ENCODE results near the gene MATN1.

The MATN1 gene

GRCh38 chr1:30665216-30666010, 58.0 kb downstream of the MATN1 start:
- H3K4me3 ChIP-seq (ENCODE audit: low read depth in 1 of 5, low read length in 5 of 5): no peak overlapping the region
- peaks cover 0 to 1% (median 0%) of the 10 kb centered on the region in 5 donors for H3K27me3 ChIP-seq (ENCODE audit: control insufficient read depth in 5 of 5, insufficient read depth in 4 of 5, low read length in 5 of 5)
- H3K27ac ChIP-seq (ENCODE audit: low read depth, low read length): no peak overlapping the region
- no peaks in the 10 kb centered on the region for H3K36me3 ChIP-seq (ENCODE audit: control insufficient read depth in 5 of 5, insufficient read depth in 5 of 5, low read length in 5 of 5)
- peaks cover 0 to under 1% (median 0%) of the 10 kb centered on the region in 5 donors for H3K4me1 ChIP-seq (ENCODE audit: control insufficient read depth in 5 of 5, insufficient read depth in 5 of 5, low read length in 5 of 5)
- no peak overlapping the region for H3K9ac ChIP-seq (ENCODE audit: low read length in 5 of 5)
- no peaks in the 10 kb centered on the region for H3K9me3 ChIP-seq (ENCODE audit: control insufficient read depth in 5 of 5, low read length in 5 of 5)

GRCh38 chr1:30664103-30664755, 59.2 kb downstream of the MATN1 start:
- Histone ChIP-seq H3K36me3 (ENCODE audit: control insufficient read depth in 5 of 5, insufficient read depth in 5 of 5, low read length in 5 of 5) (no peaks in the 10 kb centered on the region), H3K9me3 (ENCODE audit: control insufficient read depth in 5 of 5, low read length in 5 of 5) (no peaks in the 10 kb centered on the region), H3K4me1 (ENCODE audit: control insufficient read depth in 5 of 5, insufficient read depth in 5 of 5, low read length in 5 of 5) (no peaks in the 10 kb centered on the region), H3K27me3 (ENCODE audit: control insufficient read depth in 5 of 5, insufficient read depth in 4 of 5, low read length in 5 of 5) (peaks cover 0 to 5% (median 0%) of the 10 kb centered on the region in 5 donors), H3K27ac (ENCODE audit: low read depth, low read length) (no peak overlapping the region), H3K9ac (ENCODE audit: low read length in 5 of 5) (no peak overlapping the region), H3K4me3 (ENCODE audit: low read depth in 1 of 5, low read length in 5 of 5) (no peak overlapping the region)

- H3K9me3 ChIP-seq (ENCODE audit: control insufficient read depth in 5 of 5, low read length in 5 of 5): no peaks in the 10 kb centered on the region
- peaks cover 0 to 5% (median 0%) of the 10 kb centered on the region in 5 donors for H3K27me3 ChIP-seq (ENCODE audit: control insufficient read depth in 5 of 5, insufficient read depth in 4 of 5, low read length in 5 of 5)
- no peak overlapping the region for H3K27ac ChIP-seq (ENCODE audit: low read depth, low read length)
- no peaks in the 10 kb centered on the region for H3K36me3 ChIP-seq (ENCODE audit: control insufficient read depth in 5 of 5, insufficient read depth in 5 of 5, low read length in 5 of 5)
- H3K4me1 ChIP-seq (ENCODE audit: control insufficient read depth in 5 of 5, insufficient read depth in 5 of 5, low read length in 5 of 5): no peaks in the 10 kb centered on the region
- no peak overlapping the region for H3K9ac ChIP-seq (ENCODE audit: low read length in 5 of 5)
- no peak overlapping the region for H3K4me3 ChIP-seq (ENCODE audit: low read depth in 1 of 5, low read length in 5 of 5)
Measured at GRCh38 chr1:30663596-30664091, 59.7 kb downstream of the MATN1 start.

GRCh38 chr1:30662291-30662840, 61.0 kb downstream of the MATN1 start:
- H3K4me1 ChIP-seq (ENCODE audit: control insufficient read depth in 5 of 5, insufficient read depth in 5 of 5, low read length in 5 of 5): no peaks in the 10 kb centered on the region
- no peak overlapping the region for H3K4me3 ChIP-seq (ENCODE audit: low read depth in 1 of 5, low read length in 5 of 5)
- no peaks in the 10 kb centered on the region for H3K9me3 ChIP-seq (ENCODE audit: control insufficient read depth in 5 of 5, low read length in 5 of 5)
- peaks cover 3 to 13% (median 6%) of the 10 kb centered on the region in 5 donors for H3K27me3 ChIP-seq (ENCODE audit: control insufficient read depth in 5 of 5, insufficient read depth in 4 of 5, low read length in 5 of 5)
- no peak overlapping the region for H3K9ac ChIP-seq (ENCODE audit: low read length in 5 of 5)
- H3K36me3 ChIP-seq (ENCODE audit: control insufficient read depth in 5 of 5, insufficient read depth in 5 of 5, low read length in 5 of 5): no peaks in the 10 kb centered on the region
- no peak overlapping the region for H3K27ac ChIP-seq (ENCODE audit: low read depth, low read length)

GRCh38 chr1:30661311-30661710, 62.1 kb downstream of the MATN1 start:
- H3K4me1 ChIP-seq (ENCODE audit: control insufficient read depth in 5 of 5, insufficient read depth in 5 of 5, low read length in 5 of 5): no peaks in the 10 kb centered on the region
- H3K27ac ChIP-seq (ENCODE audit: low read depth, low read length): no peak overlapping the region
- H3K36me3 ChIP-seq (ENCODE audit: control insufficient read depth in 5 of 5, insufficient read depth in 5 of 5, low read length in 5 of 5): no peaks in the 10 kb centered on the region
- no peak overlapping the region for H3K4me3 ChIP-seq (ENCODE audit: low read depth in 1 of 5, low read length in 5 of 5)
- no peak overlapping the region for H3K9ac ChIP-seq (ENCODE audit: low read length in 5 of 5)
- peaks cover 3 to 13% (median 6%) of the 10 kb centered on the region in 5 donors for H3K27me3 ChIP-seq (ENCODE audit: control insufficient read depth in 5 of 5, insufficient read depth in 4 of 5, low read length in 5 of 5)
- no peaks in the 10 kb centered on the region for H3K9me3 ChIP-seq (ENCODE audit: control insufficient read depth in 5 of 5, low read length in 5 of 5)
